ENCODE data around the gene MBD3L1. TPM values are rescaled to one million over a fixed set of nuclear protein-coding genes. Genes with fewer than 3 reads are reported as not detected.

The MBD3L1 gene
- not detected in 2 replicates for total RNA-seq (2014; rRNA removed; shearing (Covaris generic))
- polyA plus RNA-seq (2014; cell fraction: nucleus; rRNA removed) = not detected in 2 replicates

- peak; percentile 91 for DNase-seq (ENCODE audit: extremely low read depth, low read depth)
These were observed at the start of gene MBD3L1, which contains the start of gene ZNF558 for GRCh38 chr19:8832132-8833021. Gene MBD3L1, plus strand, starts transcription at chr19:8832377. Its CDS starts 10,302 bp downstream, at chr19:8842679. Gene ZNF558, minus strand, starts transcription at chr19:8832304. Its CDS starts 9,645 bp downstream, at chr19:8822659.

GRCh38 chr19:8794823-8795222 is 37.4 kb upstream of the MBD3L1 start:
- no peak for DNase-seq (ENCODE audit: extremely low read depth, low read depth)

GRCh38 chr19:8806661-8807060 is 25.5 kb upstream of the MBD3L1 start:
- no peak for DNase-seq (ENCODE audit: extremely low read depth, low read depth)

GRCh38 chr19:8811315-8812172 is 20.6 kb upstream of the MBD3L1 start:
- no peak for DNase-seq (ENCODE audit: extremely low read depth, low read depth)

- DNase-seq (ENCODE audit: extremely low read depth, low read depth) = no peak
These were observed 18.0 kb upstream of the MBD3L1 start for GRCh38 chr19:8814176-8814575.

GRCh38 chr19:8815780-8816179 is 16.4 kb upstream of the MBD3L1 start:
- no peak for DNase-seq (ENCODE audit: extremely low read depth, low read depth)

- no peak for DNase-seq (ENCODE audit: extremely low read depth, low read depth)
These were observed 11.9 kb upstream of the MBD3L1 start for GRCh38 chr19:8820234-8820633.

GRCh38 chr19:8821748-8822241 is 10.4 kb upstream of the MBD3L1 start:
- DNase-seq (ENCODE audit: extremely low read depth, low read depth) = no peak

- no peak for DNase-seq (ENCODE audit: extremely low read depth, low read depth)
These were observed 5.8 kb upstream of the MBD3L1 start for GRCh38 chr19:8826371-8826770.

- no peak for DNase-seq (ENCODE audit: extremely low read depth, low read depth)
These were observed 4.9 kb upstream of the MBD3L1 start for GRCh38 chr19:8827277-8827676.

GRCh38 chr19:8831373-8831772 is 804 bp upstream of the MBD3L1 start:
- no peak for DNase-seq (ENCODE audit: extremely low read depth, low read depth)

GRCh38 chr19:8831832-8832131 is 395 bp upstream of the MBD3L1 start:
- no peak for DNase-seq (ENCODE audit: extremely low read depth, low read depth)

- DNase-seq (ENCODE audit: extremely low read depth, low read depth) = no peak
These were observed 3.3 kb downstream of the MBD3L1 start for GRCh38 chr19:8835446-8835845.

GRCh38 chr19:8835877-8836276 is 3.7 kb downstream of the MBD3L1 start:
- no peak for DNase-seq (ENCODE audit: extremely low read depth, low read depth)

GRCh38 chr19:8840708-8841107 is 8.5 kb downstream of the MBD3L1 start:
- DNase-seq (ENCODE audit: extremely low read depth, low read depth) = no peak

- no peak for DNase-seq (ENCODE audit: extremely low read depth, low read depth)
These were observed 14.6 kb downstream of the MBD3L1 start for GRCh38 chr19:8846819-8847218.

GRCh38 chr19:8849232-8849631 is 17.1 kb downstream of the MBD3L1 start:
- DNase-seq (ENCODE audit: extremely low read depth, low read depth) = no peak

- DNase-seq (ENCODE audit: extremely low read depth, low read depth) = no peak
These were observed 18.3 kb downstream of the MBD3L1 start for GRCh38 chr19:8850488-8850887.

GRCh38 chr19:8858260-8858659 is 26.1 kb downstream of the MBD3L1 start:
- no peak for DNase-seq (ENCODE audit: extremely low read depth, low read depth)

GRCh38 chr19:8866344-8866743 is 34.2 kb downstream of the MBD3L1 start:
- no peak for DNase-seq (ENCODE audit: extremely low read depth, low read depth)

Measured in NCI-H460 (cell line).